HCT116 (cell line): ENCODE data around the gene RRBP1.

ENCODE experiments used
- EZH2 ChIP-seq: fragments of 200-600 bp; sonication (generic); IDR thresholded peaks from 2 replicates; pipeline ENCODE4 v1.6.1; 2017; ENCODE audit warnings: antibody characterized with exemption, mixed run types
- FOSL1 ChIP-seq: IDR thresholded peaks from 2 replicates; pipeline ENCODE4 v1.6.1; 2012; ENCODE audit warnings: low read depth
- POLR2A ChIP-seq: IDR thresholded peaks from 2 replicates; pipeline ENCODE4 v1.7.0; 2011; ENCODE audit warnings: borderline replicate concordance; ENCODE audit not compliant: insufficient read depth, insufficient read length; ENCODE audit errors: extremely low read depth
- POLR2AphosphoS5 ChIP-seq: IDR thresholded peaks from 2 replicates; pipeline ENCODE4 v1.6.1; 2011; ENCODE audit warnings: mild to moderate bottlenecking, low read depth, low read length, moderate library complexity
- TF ChIP-seq, protein P1 (sequence below), 3 experiments: fragments of 200-600 bp in 1 of 3; sonication (generic) in 1 of 3; IDR thresholded peaks in 2 of 3; conservative IDR thresholded peaks in 1 of 3; 2 replicates each; pipeline ENCODE4 v1.5.1; 2012 to 2017; ENCODE audit warnings: low read depth in 2 of 3, low read length in 2 of 3, antibody characterized with exemption in 1 of 3, borderline replicate concordance in 1 of 3, control low read depth in 1 of 3, mild to moderate bottlenecking in 1 of 3, mixed read lengths in 1 of 3, mixed run types in 1 of 3, moderate library complexity in 1 of 3; ENCODE audit not compliant: insufficient read depth in 1 of 3
- TF ChIP-seq, protein P2 (sequence below): IDR thresholded peaks from 2 replicates; pipeline ENCODE4 v1.6.1; 2012
- TF ChIP-seq, protein P3 (sequence below): IDR thresholded peaks from 2 replicates; pipeline ENCODE4 v1.6.1; 2012; ENCODE audit warnings: low read depth

DNA sequence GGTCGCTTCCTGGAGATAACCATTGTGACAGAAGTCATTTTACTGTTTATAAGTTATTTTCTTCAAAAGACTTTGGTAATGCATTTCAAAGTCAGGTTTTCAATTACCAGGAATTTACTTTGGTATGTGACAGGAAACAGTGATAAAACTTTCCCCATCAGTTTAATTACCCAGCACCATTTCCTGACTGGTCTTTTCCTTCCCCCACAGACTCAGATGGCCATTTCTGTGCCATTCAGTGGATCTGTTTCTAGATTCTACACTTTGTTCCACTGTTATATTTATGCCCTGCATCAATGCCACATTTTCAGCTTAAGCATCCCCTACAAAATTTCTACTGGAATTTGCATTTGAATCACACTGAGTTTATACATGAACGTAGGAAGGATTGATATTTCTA lies 16.3 kb downstream of the RRBP1 start:
- TF ChIP-seq, protein P1, sequence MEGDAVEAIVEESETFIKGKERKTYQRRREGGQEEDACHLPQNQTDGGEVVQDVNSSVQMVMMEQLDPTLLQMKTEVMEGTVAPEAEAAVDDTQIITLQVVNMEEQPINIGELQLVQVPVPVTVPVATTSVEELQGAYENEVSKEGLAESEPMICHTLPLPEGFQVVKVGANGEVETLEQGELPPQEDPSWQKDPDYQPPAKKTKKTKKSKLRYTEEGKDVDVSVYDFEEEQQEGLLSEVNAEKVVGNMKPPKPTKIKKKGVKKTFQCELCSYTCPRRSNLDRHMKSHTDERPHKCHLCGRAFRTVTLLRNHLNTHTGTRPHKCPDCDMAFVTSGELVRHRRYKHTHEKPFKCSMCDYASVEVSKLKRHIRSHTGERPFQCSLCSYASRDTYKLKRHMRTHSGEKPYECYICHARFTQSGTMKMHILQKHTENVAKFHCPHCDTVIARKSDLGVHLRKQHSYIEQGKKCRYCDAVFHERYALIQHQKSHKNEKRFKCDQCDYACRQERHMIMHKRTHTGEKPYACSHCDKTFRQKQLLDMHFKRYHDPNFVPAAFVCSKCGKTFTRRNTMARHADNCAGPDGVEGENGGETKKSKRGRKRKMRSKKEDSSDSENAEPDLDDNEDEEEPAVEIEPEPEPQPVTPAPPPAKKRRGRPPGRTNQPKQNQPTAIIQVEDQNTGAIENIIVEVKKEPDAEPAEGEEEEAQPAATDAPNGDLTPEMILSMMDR (IDR thresholded peaks at IDR 0.05 in 2 of 3, conservative IDR thresholded peaks at IDR 0.05 in 1 of 3; ENCODE audit: borderline replicate concordance in 1 of 3, insufficient read depth in 1 of 3, low read depth in 2 of 3, low read length in 2 of 3) = no peak
- TF ChIP-seq, protein P2, sequence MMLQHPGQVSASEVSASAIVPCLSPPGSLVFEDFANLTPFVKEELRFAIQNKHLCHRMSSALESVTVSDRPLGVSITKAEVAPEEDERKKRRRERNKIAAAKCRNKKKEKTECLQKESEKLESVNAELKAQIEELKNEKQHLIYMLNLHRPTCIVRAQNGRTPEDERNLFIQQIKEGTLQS = no peak
- no peak for TF ChIP-seq EZH2
- TF ChIP-seq, protein P3, sequence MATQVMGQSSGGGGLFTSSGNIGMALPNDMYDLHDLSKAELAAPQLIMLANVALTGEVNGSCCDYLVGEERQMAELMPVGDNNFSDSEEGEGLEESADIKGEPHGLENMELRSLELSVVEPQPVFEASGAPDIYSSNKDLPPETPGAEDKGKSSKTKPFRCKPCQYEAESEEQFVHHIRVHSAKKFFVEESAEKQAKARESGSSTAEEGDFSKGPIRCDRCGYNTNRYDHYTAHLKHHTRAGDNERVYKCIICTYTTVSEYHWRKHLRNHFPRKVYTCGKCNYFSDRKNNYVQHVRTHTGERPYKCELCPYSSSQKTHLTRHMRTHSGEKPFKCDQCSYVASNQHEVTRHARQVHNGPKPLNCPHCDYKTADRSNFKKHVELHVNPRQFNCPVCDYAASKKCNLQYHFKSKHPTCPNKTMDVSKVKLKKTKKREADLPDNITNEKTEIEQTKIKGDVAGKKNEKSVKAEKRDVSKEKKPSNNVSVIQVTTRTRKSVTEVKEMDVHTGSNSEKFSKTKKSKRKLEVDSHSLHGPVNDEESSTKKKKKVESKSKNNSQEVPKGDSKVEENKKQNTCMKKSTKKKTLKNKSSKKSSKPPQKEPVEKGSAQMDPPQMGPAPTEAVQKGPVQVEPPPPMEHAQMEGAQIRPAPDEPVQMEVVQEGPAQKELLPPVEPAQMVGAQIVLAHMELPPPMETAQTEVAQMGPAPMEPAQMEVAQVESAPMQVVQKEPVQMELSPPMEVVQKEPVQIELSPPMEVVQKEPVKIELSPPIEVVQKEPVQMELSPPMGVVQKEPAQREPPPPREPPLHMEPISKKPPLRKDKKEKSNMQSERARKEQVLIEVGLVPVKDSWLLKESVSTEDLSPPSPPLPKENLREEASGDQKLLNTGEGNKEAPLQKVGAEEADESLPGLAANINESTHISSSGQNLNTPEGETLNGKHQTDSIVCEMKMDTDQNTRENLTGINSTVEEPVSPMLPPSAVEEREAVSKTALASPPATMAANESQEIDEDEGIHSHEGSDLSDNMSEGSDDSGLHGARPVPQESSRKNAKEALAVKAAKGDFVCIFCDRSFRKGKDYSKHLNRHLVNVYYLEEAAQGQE = no peak
- TF ChIP-seq POLR2A = no peak
- TF ChIP-seq FOSL1 = no peak
- no peak for TF ChIP-seq POLR2AphosphoS5
